HuH-7 (cell line): ENCODE data around the gene GCG.

Source experiments
- DNase-seq: peaks from one replicate; pipeline ENCODE4 v3.0.0; 2011; ENCODE audit warnings: low spot score

The GCG gene

DNA sequence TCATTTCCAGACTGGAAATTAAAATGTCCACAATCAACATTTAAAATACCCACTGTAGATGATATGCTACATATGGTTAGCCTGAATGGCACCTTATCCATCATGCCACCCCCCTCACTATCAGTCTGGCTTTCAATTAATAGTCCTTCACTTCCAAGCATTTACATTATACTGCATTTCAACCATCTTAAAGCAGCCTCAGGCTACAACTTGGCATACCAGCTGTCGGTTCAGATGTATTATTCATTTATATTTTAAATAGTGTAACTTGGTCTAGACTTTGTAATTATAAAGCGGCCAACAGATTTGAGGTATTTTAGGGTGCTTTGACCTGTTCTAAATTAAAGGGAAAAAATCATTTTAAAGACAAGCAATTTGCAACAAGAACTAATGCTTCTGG, 2.6 kb downstream of the GCG start:
- no peak for DNase-seq

DNA sequence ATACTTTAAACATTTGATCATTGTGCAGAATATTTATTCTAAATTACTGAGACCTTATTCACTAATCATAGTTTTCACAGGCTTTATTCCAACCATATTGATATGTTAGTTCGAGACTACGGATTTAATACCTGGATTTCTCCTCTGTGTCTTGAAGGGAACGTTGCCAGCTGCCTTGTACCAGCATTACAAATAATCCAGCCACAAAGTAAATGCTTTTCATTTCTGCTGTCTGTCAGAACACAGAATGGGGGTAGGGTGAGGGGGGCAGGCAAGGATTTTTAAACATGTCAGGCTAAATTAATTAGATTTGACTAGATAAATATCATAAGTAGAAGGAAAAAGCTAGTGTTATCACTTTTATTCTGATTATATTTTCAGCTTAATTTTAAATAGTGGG, 3.1 kb downstream of the GCG start:
- no peak for DNase-seq

DNA sequence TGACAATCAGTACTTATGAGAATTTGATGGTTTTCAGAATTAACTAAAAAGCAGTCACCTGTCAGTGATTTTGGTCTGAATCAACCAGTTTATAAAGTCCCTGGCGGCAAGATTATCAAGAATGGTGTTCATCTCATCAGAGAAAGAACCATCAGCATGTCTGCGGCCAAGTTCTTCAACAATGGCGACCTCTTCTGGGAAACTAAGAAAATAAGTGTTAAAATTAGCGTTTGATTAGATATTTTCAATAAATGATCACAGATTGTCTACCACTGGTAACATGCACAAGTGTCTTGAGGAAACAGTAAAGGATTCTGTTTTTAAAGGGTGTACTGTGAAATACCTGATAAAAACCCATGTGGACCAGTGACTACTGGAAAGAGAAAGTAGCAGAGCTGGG, 8.1 kb downstream of the GCG start:
- no peak for DNase-seq

DNA sequence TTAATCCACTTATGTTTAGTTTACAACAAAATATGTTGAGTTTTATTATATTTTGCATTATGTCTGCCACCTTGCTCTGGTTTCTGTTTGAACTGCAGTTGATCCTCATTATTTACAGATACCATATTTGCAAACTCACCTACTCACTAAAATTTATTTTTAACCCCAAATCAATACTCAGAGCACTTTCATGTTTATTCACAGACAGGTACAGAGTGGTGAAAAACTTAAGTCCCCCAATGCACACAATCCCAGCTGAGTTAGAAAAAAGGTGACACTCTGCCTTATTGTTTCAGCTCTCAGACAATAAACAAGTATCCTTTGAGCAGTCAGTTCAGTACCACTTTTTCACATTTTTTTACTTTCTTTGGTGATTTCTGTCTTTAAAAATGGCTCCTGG, 13.7 kb downstream of the GCG start:
- no peak for DNase-seq

DNA sequence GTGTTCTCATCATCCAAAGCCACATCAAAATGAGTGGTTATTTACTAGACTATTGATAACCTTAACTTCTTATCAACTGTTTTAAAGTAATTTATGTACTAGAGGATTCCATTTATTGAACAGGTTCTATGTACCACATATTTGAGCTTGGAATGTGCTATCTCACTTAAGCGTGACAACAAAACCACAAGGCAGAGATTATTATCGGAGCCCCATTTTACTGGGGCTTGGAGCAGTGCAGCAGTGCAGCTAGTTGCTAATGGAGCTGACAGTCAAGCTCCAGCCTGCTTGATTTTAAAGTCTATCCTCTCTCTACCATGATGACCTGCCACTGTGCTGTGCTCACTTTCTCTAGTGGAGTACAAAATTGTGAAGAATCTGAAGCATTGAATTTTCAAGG, 24.6 kb downstream of the GCG start:
- no peak for DNase-seq

DNA sequence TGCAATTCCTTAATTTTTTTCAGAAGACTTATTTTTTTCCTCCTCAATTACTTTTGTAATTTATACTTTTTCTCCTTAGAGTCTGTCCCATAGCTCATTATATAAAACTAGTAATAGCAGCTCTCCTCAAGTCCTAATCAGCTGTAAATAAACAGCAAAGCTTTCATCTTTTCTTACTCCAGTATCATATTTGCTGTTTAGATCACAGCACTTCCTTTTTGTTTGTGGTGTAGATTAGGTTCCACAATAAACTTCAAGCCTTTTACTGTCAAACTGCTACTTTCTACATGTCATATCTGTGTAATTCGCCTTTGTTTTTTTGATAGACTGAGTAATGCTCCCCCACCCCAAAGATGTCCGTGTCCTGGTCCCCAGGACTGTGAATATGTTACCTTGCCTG, 25.5 kb downstream of the GCG start:
- DNase-seq: no peak

DNA sequence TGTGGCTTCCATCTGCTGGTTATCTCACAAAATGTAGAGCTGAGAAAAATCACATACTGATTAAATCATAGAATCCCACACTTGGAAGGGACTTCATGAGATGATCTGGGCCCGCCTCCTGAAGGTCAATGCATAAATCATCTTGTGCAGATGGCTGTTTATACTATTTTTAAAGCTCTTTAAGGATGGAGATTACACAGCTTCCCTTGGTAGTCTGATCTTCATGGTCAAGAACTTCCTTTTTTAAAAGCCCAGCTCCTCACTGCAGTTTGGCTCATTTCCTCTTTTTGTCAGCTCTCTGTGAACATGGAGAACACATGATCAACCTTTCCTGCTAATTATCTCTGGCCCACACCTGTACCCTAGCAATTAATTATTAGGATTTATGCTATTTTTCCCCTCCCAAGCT, 25.9 kb downstream of the GCG start:
- DNase-seq: no peak

DNA sequence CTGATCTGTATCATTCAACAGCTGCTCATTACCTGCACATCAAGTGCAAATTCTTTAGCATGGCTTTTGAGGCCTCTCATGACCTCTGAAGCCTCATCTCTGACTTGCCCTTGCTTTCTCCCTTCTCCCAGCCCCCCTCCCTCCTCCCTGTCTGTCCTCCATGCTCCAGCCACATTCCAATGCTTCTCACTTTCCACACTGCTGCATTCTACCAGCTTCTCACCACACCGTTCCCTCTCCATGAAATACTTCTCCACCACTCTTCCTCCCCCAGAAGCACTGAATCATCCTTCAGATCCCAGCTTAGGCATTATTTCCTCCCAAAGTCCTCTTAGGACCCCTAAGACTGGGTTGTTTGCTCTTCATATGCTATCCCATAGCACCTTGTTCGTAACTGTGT, 26.9 kb downstream of the GCG start:
- no peak for DNase-seq

DNA sequence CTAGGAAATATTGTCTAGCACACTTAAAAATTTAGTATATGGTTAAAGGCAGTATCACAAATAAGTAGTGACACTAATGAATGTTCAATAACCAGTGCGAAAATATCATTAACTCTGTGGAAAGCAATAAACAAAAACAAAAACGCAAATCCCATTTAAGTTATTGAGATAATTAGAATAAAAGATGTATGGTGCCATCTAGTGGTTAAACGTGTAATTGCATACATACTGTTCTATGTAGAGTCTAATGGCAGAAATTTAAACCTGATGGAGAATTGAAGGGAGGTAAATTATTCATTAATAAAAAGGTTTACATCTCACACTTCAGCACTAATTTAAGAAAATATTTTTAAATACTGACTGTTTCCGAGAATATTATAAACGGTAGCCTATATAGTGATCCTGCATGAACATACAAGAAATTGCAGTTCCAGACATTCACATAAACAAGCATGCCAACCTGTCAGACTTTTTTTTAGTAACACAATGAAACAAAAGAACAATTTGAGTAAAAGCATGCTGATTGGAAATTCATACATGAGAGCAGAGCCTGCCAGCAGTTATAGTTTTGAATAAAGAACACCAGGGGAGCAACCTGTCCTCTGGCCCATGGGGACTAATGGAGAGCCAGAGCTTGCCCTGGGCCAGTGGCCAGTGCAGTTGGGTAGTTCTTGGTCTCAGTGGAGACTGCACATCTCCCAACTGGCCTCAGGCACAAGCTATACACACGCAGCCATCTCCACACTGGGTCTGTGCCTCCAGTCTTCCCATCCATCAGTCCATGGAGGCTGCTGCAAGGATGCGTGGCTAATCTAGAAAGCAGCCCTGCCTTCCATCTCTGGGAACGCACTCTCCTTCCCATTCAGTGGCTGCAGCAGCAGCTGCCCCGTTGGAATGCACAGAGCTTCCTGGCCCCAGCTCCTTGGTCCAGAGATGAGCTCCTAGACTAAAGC, 28.0 kb downstream of the GCG start:
- peak; percentile 28 for DNase-seq

DNA sequence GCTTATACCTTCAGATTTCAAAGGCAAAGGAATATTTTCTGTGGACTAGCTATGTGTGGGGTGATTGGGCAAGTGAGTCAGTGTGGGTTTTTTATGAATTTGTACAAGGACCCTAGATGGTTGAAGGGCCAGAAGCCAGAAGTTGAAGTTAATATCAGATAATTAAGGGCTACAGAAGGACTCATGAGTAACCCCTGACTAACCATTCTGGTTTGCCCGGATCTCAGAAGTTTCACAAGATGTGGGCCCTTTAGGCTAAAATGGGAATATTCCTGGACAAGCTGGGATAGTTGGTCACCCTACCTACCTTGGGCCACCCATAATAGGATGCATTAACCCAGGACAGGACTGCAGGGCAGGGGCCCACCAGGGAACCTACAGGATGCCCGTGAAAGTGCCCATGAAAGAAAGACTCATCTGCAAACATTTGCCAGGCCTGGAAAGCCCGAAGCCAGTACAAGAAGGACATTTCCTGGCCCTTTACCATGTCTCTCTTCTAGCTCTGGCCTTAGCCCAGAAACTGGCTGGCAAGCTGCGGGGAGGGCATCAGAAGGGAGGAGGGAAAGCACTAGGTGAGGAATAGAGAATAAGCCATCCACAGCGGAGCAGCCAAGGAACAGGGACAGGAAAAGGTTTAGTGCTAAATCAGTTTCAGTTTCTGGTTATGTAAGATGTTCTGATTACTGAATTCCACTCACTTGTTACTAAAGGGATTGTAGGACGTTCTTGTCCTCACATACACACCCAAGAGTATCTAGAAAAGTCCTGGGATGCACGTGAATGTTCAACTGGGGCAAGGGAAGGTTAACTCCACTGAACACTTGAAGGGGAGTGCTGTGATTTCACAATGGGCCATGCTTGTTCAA, 33.6 kb downstream of the GCG start:
- DNase-seq: no peak

DNA sequence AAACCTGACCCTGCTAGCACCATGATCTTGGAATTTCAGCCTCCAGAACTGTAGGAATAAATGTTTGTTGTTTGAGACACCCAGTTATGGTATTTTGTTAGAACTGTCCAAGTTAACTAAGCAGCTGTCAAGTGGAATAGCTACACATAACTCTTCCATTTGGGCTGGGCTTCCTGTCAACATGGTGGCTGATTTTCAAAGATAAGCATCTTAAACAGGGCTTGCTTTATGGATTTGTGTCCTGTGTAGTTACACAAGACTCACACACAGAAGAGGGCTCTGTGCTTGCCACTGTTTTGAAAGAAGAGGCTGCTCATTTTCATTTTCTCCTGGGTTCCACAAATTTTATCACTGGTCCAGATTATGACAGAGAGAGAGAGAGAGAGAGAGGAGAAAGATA, 35.7 kb downstream of the GCG start:
- no peak for DNase-seq

DNA sequence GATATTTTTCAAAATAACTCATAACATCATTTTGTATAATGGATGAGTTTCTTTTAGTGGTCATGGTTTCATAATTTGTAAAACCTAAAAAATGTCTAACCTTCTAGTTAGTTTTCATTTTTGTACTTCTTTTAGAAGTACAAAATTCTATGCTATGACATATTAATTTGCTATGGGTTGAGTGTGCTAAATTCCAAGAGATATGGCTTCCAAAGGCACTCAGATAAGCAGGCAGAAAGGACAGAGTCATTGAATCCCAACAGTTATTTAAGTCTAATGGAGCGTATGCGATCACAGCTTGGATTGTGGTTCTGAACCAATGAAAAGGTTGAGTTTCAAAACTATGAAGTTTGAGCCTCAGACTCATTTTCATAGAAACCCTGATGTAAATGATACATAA, 37.0 kb downstream of the GCG start:
- DNase-seq: no peak

DNA sequence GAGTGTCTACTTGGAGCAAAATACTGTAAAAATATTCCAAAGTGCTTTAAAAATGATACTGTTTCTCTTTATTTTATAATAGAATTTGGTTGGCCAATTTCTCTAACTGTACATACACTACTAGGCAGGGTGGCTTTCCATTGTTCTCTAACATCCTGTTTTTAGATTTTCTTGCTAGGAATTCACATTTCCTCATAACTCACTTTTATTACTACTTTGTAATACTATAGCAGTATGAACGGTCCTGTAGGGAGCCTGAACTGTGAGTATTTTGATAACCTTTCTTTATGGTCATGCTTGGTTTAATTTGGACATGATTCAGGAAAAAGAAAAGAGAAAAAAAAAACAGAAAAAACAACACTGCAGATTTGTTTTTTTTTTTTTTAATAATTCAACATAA, 37.8 kb downstream of the GCG start:
- no peak for DNase-seq

DNA sequence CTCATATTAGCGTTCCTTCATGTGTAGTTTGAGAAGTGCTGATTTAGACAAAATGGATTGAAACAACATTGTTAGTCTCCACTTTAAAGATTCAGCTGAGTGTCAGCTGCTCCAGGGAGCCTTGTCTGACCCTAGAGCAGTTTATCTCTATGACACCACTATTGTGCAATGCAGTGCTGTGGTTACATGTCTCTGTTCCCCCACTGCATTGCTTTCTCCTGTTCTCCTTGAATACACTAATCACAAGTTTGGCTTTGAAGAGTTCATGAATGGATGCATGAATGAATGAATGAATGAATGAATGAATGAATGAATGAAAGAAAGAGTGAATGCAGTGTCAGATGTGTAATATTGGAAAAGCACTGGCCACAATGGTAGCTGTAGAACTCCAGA, 38.3 kb downstream of the GCG start:
- DNase-seq: peak; percentile 50

DNA sequence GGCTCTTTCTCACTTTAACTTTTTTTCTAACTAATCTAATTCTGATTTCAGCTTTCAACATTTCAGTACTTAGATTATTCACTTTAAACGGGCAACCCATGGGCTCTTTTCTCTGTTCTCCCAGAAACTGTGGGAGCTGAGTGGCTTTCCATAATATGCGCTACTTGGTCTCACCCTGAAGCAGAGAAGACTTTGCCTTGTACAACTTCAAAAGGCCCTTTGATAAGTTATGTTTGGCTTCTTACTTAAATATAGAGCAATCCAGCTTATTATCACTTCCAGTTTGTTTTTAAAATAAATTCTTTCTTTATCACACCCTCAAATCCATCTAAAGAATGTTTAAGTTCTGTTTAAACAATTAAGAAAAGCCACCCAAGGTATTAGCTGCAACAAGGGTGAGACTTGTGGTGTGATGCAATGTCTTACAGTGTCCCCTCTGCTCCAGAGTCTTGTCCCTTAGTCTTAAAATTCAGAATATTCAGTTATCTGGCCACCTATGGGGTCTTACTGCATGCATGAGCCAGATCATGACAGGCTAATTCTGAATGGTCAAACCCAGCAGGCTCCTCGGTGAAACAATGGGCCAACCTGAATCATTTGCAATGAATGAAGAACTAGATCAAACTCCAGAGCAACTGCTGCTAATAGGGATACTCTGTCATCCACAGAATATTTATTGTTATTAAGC, 38.8 kb downstream of the GCG start:
- DNase-seq: no peak

DNA sequence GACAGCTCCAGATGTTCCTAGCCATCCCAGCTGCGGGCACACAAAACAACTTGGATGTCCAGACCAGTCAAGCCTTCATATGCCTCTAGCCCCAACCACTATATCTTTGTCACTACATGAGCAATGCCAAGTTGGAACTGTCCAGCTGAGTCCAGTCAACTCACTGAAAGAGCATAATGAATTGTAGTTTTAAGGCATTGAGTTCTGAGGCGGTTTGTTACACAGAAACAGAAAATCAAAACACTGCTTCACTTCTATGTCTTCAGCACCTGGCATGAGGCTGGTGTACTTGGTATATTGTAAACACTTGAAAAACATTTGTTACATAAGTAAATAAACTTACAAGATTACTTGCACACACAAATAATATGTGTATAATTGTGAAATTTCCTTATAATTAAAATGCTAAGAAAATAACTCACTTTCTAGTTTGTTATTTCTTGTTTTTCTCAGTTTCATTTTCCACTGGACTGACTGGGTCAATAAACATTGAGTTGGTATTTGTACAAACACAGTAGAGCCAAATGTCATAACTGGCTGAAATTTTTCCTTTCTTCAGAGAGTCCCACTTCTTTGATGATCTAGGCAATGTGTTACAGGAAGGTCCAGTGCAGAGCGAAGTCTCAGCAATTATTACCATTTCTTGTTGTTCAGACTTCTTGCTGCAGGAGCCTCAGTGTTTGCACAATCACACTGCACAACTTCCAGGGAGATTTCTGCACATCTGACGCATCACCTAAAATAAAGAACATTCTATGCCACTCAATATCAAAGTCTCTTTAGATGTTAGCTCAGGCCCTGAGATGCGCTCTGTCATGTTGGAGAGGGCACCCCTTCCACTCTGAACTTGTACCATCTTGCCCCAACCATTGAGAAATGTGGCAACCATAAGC, 39.8 kb downstream of the GCG start:
- no peak for DNase-seq

DNA sequence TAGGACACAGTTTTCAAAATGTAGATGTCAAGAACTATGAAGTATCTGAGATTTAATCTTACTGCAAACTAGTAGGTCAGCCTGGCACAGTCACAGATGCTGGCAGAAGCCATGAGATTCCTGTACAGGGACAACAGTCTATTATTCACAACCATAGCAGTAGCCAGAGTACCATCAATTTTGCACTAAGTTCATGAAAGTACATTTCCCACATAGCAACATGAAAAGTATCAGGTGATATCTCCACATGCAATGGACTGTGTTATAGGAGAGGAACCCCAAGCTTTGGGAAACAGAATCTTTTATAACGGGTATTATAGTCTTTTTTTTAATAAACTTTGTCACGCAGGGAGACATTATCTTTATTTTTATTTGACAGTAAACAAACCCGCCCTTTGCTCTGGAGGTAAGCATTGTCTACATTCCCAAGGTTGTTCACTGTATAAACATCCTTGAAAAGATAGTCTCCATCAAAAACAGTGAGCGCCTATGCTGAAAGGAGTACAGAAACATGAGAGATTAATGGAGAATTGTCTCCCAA, 44.6 kb downstream of the GCG start:
- no peak for DNase-seq

DNA sequence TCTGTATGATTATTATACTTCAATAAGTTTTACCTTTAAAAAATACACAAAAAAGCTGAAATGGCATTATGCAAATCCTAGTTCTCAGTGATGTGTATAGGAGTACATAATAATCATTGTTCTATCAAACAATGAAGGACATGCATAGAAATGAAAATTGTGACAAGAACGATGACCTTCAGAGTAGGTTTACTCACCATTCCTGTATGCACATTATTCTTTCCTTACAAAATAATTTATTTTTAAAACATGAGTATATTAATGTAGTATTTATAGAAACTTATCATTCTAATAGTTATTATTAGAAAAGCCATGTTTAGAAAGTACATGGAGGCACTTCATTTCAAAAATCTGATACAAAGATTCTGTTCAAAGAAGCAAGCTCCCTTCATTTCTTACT, 45.3 kb downstream of the GCG start:
- no peak for DNase-seq

DNA sequence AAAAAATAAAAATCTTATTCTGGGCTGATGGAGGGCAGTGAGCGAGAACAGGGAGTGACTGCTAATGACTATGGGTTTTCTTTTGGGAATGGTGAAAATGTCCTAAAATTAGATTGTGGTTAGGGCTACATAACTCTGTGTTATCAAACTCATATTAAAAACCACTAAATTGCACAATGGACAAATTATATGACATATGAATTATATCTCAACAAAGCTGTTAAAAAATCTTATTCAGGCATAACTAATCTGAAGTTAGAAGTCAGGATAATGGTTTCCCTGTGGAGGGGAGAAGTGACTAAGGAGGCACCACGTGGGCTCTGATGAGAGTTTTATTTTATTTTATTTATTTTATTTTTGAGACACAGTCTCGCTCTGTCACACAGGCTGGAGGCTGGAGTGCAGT, 45.9 kb downstream of the GCG start:
- no peak for DNase-seq

DNA sequence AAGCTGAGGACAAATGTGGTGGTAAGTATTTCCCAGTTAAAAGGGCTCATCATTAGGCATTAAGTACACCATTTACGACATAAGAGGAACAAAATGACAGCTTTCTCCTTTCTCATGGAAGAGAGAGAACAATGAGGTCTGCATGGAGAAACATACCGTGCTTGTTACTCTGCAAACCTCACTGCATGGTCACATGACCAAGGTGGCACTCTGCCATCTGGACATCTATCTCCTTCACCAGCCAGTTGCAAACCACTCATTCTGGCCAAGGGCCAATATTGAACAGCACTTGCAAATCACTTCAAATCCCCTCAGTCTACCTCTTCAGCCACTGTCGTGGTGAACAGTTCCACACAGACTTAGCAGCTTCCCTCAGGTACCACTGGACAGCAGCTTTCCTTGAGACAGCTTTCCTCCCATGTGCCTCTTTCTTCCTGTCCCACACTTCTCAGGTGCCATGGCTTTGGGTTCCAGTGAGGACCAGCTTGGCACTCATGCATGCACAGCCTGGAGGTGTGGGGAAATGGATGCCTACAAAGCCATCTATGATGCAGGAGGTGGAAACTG, 48.5 kb downstream of the GCG start:
- DNase-seq: no peak

DNA sequence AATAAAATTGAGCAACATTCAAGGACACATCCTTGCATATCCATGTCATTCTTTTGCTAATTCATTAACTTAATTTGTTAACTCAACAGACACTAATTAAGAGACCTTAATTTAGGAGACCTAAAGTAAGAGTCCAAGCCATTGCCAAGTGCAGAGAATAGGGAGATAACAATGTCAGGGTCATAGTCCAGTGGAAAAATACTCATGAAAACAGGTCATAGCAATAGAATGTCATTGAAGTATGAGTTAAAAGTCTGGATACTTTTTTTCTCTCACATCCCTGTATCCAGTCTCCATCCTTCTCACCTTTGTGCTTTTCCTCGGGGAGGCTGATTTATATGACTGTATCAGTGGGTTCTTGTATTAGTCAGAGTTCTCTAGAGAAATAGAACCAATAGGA, 51.5 kb downstream of the GCG start:
- no peak for DNase-seq
